DND-41 (cell line): Measurements from ENCODE around the gene ITIH3.

Source experiments
- EZH2 ChIP-seq: IDR thresholded peaks from 3 replicates; pipeline ENCODE4 v1.6.1; 2012; ENCODE audit warnings: borderline replicate concordance, low read depth, mild to moderate bottlenecking, moderate library complexity, low read length, inconsistent platforms; ENCODE audit not compliant: severe bottlenecking
- TF ChIP-seq, protein P1 (sequence below): IDR thresholded peaks from 2 replicates; pipeline ENCODE4 v1.5.1; 2012; ENCODE audit warnings: borderline replicate concordance, low read length, moderate library complexity, mild to moderate bottlenecking; ENCODE audit not compliant: poor library complexity, severe bottlenecking; ENCODE audit errors: extremely low read depth

DNA sequence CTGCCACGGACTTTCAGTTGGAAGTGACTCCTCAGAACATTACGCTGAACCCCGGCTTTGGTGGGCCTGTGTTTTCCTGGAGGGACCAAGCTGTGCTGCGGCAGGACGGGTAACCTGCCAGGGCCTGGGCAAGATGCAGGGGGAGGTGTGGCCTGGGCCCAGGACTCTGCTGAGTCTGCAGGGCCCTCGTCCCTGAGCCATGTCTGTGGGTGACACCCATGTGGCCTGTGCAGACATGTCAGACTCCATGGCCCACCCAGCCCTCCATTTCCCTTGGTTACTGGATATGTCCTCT, 4.9 kb upstream of the ITIH3 start:
- TF ChIP-seq, protein P1, sequence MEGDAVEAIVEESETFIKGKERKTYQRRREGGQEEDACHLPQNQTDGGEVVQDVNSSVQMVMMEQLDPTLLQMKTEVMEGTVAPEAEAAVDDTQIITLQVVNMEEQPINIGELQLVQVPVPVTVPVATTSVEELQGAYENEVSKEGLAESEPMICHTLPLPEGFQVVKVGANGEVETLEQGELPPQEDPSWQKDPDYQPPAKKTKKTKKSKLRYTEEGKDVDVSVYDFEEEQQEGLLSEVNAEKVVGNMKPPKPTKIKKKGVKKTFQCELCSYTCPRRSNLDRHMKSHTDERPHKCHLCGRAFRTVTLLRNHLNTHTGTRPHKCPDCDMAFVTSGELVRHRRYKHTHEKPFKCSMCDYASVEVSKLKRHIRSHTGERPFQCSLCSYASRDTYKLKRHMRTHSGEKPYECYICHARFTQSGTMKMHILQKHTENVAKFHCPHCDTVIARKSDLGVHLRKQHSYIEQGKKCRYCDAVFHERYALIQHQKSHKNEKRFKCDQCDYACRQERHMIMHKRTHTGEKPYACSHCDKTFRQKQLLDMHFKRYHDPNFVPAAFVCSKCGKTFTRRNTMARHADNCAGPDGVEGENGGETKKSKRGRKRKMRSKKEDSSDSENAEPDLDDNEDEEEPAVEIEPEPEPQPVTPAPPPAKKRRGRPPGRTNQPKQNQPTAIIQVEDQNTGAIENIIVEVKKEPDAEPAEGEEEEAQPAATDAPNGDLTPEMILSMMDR, result no peak
- TF ChIP-seq EZH2, result no peak
